GDM1 (cell line): ENCODE results near the gene CPA4.

Experiments used
- DNase-seq: peaks from one replicate; lab custom pipeline; 2025; lab: John Stamatoyannopoulos, UW

The CPA4 gene

GRCh38 chr7:130274983-130275591, 17.9 kb upstream of the CPA4 start:
- no peak for DNase-seq

GRCh38 chr7:130275826-130276297, 17.1 kb upstream of the CPA4 start:
- no peak for DNase-seq

- DNase-seq = no peak
Observed at GRCh38 chr7:130276796-130277762, 15.9 kb upstream of the CPA4 start.

- no peak for DNase-seq
Observed at GRCh38 chr7:130277763-130278643, 15.0 kb upstream of the CPA4 start.

GRCh38 chr7:130278860-130279259, 14.1 kb upstream of the CPA4 start:
- DNase-seq = no peak

GRCh38 chr7:130279286-130279685, 13.7 kb upstream of the CPA4 start:
- DNase-seq = no peak

- no peak for DNase-seq
Observed at GRCh38 chr7:130279906-130280305, 13.1 kb upstream of the CPA4 start.

GRCh38 chr7:130281260-130281659, 11.7 kb upstream of the CPA4 start:
- no peak for DNase-seq

- no peak for DNase-seq
Observed at GRCh38 chr7:130286881-130287280, 6.1 kb upstream of the CPA4 start.

- DNase-seq = no peak
Observed at GRCh38 chr7:130288168-130288567, 4.8 kb upstream of the CPA4 start.

GRCh38 chr7:130288829-130289228, 4.1 kb upstream of the CPA4 start:
- DNase-seq = no peak

GRCh38 chr7:130289478-130289877, 3.5 kb upstream of the CPA4 start:
- no peak for DNase-seq

- no peak for DNase-seq
Observed at GRCh38 chr7:130290745-130291144, 2.2 kb upstream of the CPA4 start.

GRCh38 chr7:130293521-130293920, 560 bp downstream of the CPA4 start:
- no peak for DNase-seq

GRCh38 chr7:130294314-130294713, 1.4 kb downstream of the CPA4 start:
- no peak for DNase-seq

GRCh38 chr7:130296221-130296951, 3.4 kb downstream of the CPA4 start:
- no peak for DNase-seq

- DNase-seq = no peak
Observed at GRCh38 chr7:130297628-130298543, 4.9 kb downstream of the CPA4 start.

- DNase-seq = no peak
Observed at GRCh38 chr7:130298544-130299326, 5.8 kb downstream of the CPA4 start.

GRCh38 chr7:130299866-130300265, 6.9 kb downstream of the CPA4 start:
- DNase-seq = no peak
